Ishikawa (cell line): ENCODE data around the gene FADS1.

Source experiments
- CEBPB ChIP-seq: IDR thresholded peaks from 2 replicates; pipeline ENCODE4 v1.6.1; 2012
- EP300 ChIP-seq: IDR thresholded peaks from 2 replicates; pipeline ENCODE4 v1.6.1; 2012; ENCODE audit warnings: borderline replicate concordance
- RAD21 ChIP-seq: IDR thresholded peaks from 2 replicates; pipeline ENCODE4 v1.6.1; 2012; ENCODE audit warnings: low read depth
- TAF1 ChIP-seq: IDR thresholded peaks from 2 replicates; pipeline ENCODE4 v1.6.1; 2012; ENCODE audit warnings: low read depth, mild to moderate bottlenecking
- TEAD4 ChIP-seq: IDR thresholded peaks from 2 replicates; pipeline ENCODE4 v1.6.1; 2012
- YY1 ChIP-seq: IDR thresholded peaks from 2 replicates; pipeline ENCODE4 v1.6.1; 2012; ENCODE audit warnings: low read depth
- ZBTB7A ChIP-seq: IDR thresholded peaks from 2 replicates; pipeline ENCODE4 v1.6.1; 2012; ENCODE audit warnings: low read depth
- TF ChIP-seq, protein P1 (sequence below): IDR thresholded peaks from 2 replicates; pipeline ENCODE4 v1.6.1; 2012; ENCODE audit warnings: low read depth, mild to moderate bottlenecking
- TF ChIP-seq, protein P2 (sequence below): IDR thresholded peaks from 2 replicates; pipeline ENCODE4 v1.6.1; 2012

DNA sequence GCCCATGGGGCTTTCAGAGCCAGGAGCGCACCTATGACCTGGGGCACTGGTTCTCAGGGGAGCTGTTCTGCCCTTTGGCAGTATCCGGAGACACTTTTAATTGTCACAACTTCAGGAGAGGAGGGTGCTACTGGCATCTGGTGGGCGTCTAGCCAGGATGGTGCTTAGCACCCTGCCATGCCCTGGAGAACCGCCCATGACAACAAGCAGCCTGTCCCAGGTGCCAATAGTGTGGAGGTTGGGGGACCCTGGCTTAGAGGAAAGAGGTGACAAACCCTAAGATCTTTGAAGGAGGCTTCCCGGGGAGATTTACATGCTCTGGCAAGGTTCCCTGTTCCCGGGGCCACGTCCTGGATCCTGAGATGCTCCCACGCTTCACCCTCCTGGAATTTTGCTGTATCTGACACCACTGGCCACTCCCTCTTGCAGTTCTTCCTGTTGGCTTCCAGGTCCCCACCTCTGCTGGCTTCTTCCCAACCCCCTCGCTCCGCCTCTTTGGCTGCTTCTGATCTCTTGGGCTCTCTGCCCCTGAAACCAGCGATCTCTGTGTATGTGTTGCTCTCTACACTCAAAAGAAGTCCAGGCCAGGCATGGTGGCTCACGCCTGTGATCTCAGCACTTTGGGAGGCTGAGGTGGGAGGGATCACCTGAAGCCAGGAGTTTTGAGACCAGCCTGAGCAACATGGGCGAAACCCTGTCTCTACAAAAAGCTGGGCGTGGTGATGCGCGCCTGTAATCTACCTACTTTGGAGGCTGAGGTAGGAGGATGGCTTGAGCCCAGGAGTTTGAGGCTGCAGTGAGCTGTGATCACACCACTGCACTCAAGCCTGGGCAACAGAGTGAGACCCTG, 43.5 kb upstream of the FADS1 start:
- TF ChIP-seq EP300 (no peak), TEAD4 (peak; percentile 29; the same call in 1 of the 2 replicates), RAD21 (no peak), TAF1 (no peak), CEBPB (no peak), ZBTB7A (no peak), YY1 (no peak)
- TF ChIP-seq, protein P1, sequence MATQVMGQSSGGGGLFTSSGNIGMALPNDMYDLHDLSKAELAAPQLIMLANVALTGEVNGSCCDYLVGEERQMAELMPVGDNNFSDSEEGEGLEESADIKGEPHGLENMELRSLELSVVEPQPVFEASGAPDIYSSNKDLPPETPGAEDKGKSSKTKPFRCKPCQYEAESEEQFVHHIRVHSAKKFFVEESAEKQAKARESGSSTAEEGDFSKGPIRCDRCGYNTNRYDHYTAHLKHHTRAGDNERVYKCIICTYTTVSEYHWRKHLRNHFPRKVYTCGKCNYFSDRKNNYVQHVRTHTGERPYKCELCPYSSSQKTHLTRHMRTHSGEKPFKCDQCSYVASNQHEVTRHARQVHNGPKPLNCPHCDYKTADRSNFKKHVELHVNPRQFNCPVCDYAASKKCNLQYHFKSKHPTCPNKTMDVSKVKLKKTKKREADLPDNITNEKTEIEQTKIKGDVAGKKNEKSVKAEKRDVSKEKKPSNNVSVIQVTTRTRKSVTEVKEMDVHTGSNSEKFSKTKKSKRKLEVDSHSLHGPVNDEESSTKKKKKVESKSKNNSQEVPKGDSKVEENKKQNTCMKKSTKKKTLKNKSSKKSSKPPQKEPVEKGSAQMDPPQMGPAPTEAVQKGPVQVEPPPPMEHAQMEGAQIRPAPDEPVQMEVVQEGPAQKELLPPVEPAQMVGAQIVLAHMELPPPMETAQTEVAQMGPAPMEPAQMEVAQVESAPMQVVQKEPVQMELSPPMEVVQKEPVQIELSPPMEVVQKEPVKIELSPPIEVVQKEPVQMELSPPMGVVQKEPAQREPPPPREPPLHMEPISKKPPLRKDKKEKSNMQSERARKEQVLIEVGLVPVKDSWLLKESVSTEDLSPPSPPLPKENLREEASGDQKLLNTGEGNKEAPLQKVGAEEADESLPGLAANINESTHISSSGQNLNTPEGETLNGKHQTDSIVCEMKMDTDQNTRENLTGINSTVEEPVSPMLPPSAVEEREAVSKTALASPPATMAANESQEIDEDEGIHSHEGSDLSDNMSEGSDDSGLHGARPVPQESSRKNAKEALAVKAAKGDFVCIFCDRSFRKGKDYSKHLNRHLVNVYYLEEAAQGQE, result no peak
- TF ChIP-seq, protein P2, sequence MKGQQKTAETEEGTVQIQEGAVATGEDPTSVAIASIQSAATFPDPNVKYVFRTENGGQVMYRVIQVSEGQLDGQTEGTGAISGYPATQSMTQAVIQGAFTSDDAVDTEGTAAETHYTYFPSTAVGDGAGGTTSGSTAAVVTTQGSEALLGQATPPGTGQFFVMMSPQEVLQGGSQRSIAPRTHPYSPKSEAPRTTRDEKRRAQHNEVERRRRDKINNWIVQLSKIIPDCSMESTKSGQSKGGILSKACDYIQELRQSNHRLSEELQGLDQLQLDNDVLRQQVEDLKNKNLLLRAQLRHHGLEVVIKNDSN, result no peak
